HG03439 (cell line): ENCODE data around the gene TCAP.

ENCODE experiments used
- ATAC-seq: cut with Tn5 transposase; IDR thresholded peaks from one replicate; pipeline ENCODE4 v1.9.1; 2021; ENCODE audit warnings: mild to moderate bottlenecking, moderate library complexity; ENCODE audit not compliant: unreplicated experiment

Gene TCAP

DNA sequence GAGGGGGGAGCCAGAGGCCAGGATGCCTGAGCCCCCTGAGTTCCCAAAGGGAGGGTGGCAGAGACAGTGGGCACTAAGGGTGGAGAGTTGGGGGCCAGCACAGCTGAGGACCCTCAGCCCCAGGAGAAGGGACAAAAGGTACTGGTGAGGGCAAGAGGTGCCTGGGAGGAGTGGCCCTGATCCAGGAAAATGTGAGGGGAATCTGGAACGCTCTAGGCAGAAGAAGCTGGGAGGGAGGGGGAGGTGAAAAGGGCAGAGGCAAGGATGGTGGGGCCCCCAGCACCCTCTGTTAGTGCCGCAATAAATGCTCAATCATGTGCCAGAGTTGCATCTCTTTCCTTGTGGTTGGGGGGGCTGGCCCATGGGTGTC is 1.1 kb downstream of the TCAP start:
- no peak for ATAC-seq

DNA sequence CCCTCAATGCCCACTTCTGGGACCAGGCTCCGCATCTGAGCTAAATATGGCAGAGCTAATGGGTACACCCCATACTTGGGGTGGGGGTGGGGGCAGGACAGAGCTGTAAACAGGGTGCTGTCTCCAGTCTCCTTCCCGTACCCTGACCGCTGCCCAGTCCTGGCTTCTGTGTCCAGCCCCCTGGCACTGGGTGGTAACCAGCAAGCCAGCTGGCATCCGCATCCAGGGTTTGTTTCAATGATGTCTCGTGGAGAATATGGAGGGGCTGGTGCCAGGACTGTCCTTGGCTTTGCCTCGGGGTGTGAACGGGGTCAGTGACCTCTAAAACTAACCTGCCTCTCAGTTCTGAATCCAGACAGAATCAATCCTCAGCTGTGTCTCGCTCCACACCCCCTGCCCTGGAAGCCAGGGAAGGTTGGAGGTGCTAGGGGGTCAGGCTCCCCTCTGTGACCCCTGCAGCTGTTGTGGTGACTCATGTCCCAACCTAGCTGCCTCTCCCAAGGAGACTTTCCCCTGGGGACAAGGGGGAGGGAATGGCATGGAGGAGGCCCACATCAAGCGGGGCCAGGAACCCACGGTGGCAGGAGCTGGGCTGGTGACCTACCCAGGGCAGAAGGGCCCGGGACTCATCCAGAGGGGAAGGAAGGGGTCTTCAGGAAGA is 1.6 kb downstream of the TCAP start:
- no peak for ATAC-seq

DNA sequence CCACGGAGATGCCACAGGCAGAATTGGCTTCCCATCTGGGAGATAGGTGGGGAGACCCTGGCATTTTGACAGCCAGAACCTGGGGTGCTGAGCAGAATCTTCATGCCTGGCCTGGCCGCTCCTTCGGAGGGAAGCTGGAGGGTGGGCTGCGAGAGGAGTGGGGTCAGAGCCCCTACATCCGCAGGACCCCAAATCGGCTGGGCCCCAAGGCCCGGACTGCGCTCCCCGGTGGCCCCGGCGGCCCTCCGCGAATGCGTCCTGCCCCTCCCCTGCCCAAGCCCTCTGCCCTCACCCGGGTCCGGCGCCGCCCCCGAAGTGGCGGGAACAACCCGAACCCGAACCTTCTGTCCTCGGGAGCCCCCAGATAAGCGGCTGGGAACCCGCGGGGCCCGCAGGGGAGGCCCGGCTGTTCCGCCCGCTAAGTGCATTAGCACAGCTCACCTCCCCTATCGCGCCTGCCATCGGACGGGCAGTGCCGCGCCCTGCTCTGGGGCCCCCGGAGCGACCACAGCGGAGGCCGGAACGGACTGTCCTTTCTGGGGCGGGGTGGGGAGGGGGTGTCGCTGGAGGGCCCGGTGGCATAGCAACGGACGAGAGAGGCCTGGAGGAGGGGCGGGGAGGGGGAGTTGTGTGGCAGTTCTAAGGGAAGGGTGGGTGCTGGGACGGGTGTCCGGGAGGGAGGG is 2.3 kb downstream of the TCAP start:
- ATAC-seq, result no peak

DNA sequence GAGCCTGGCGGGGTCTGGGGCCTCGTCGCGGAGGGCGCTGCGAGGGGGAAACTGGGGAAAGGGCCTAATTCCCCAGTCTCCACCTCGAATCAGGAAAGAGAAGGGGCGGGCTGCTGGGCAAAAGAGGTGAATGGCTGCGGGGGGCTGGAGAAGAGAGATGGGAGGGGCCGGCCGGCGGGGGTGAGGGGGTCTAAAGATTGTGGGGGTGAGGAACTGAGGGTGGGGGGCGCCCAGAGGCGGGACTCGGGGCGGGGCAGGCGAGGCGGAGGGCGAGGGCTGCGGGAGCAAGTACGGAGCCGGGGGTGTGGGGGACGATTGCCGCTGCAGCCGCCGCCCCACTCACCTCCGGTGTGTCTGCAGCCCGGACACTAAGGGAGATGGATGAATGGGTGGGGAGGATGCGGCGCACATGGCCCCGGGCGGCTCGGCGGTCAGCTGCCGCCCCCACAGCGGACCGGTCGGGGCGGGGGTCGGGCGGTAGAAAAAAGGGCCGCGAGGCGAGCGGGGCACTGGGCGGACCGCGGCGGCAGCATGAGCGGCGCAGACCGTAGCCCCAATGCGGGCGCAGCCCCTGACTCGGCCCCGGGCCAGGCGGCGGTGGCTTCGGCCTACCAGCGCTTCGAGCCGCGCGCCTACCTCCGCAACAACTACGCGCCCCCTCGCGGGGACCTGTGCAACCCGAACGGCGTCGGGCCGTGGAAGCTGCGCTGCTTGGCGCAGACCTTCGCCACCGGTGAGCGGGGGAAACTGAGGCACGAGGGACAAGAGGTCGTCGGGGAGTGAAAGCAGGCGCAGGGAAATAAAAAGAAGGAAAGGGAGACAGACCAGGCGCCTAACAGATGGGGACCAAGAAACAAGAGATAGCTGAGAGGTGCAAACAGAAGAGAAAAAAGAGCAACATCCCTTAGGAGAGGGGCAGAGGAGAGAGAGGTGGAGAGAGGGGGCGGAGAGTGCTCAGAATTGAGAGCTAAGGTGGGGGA is 3.1 kb downstream of the TCAP start, which contains the start of gene PNMT:
PNMT (plus strand) TSS at position 509 of the 980 bp plus-strand sequence; CDS start at position 532, 23 bp downstream.
- no peak for ATAC-seq

DNA sequence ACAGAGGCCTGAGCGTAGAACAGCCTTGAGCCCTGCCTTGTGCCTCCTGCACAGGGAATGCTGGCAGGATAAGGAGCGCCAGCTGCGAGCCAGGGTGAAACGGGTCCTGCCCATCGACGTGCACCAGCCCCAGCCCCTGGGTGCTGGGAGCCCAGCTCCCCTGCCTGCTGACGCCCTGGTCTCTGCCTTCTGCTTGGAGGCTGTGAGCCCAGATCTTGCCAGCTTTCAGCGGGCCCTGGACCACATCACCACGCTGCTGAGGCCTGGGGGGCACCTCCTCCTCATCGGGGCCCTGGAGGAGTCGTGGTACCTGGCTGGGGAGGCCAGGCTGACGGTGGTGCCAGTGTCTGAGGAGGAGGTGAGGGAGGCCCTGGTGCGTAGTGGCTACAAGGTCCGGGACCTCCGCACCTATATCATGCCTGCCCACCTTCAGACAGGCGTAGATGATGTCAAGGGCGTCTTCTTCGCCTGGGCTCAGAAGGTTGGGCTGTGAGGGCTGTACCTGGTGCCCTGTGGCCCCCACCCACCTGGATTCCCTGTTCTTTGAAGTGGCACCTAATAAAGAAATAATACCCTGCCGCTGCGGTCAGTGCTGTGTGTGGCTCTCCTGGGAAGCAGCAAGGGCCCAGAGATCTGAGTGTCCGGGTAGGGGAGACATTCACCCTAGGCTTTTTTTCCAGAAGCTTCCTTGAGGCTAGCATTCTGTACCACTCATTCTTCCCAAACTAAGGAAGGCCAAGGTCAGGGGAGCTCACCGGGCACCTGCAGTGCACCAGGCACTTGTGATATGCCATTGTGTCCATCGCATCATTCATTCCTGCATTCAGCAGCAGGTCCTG is 5.0 kb downstream of the TCAP start:
- ATAC-seq, result no peak

DNA sequence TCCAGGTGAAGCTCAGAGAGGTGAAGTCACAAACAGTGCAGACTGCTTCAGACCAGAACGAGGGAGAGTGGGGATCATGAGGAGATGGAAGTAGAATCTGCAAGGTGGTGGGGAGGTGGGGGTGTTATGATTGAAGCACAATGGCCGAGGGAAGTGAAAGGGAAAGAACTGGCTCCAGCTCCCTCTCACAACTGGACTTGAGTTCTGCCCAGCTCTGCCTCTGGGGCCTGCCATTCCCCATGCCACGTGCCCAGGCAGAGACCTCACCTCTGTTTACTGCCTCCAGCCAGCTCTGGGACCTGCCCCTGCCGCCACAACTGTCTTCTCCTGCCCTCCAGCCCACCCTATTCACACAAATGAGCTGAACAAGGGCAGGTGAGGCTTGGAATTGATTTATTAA is 5.6 kb downstream of the TCAP start:
- ATAC-seq, result no peak

DNA sequence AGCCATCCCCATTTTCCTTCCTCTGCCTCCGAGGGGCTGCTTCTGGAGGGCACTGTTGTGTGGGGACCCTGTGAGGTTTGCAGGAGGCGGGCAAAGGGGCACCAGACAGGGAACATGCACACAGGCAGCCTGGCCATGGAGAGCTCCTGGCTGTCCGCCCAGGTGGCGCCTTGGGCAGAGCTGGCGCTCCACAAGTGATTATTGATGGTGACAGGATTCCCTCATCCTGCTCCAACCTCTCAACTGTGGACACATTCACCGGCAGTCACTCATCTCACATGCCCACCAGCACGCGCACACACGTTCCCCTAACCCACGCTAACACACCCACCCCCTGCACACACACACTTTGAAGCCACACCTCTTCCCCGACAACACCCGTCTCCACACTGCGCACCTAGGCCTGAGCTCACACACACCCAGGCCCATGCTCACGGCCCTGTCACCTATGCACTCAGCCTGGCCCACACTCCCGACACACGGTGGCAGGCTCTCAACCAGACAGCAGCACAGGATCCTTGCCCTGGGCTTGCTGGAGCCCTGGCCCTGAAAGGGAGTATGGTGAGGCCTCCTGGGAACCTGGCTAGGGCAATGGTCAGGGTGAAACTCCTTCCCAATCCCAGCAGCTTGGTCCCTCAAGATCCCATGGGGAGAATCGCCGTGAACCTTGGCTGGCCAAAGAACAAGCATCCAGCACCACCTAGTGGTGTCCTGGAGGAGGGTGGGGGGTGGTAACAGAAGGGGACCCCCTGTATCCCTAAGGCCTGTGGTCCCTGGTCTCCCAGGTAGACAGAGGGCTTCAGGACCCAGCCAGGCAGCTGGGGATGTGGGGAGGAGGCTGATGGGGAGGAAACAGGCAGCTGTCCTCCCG is 6.7 kb downstream of the TCAP start:
- no peak for ATAC-seq

DNA sequence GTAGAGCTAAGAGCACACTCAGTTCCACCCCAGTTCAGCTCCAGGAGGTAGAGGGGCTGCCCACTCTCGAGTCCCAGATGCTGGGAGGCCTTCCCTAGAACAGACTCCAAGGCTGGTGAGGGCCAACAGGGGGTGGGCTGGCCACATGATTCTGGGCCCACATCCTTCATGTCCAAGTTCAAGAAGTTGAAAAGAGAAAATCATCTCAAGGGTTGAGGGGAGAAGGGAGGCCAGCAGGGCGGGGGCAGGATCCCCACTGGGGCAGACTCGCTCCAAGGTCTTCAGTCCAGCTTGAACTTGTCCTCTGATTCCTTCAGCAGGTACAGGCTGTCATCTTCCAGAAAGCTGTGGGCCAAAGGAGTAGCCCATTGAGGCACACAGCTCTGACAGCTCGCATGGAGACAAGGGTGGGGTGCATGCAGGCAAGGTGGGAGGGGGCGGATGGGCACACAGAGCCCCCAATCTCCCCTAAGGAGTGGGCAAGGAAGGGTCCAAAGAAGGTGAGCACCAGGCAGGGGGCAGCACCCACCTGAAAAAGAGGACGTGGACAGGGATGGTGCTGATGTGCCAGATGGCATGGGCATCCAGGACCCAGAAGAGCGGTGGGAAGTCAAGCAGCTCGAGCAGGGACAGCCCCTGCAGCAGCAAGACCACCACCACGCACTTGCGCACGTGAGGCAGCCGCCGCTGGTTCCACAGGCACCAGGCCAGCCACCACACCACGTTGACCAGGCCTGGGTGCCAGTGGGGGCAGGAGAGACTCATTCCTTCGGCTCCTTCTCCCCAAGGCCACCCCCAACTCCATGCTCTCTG is 7.6 kb downstream of the TCAP start:
- no peak for ATAC-seq

DNA sequence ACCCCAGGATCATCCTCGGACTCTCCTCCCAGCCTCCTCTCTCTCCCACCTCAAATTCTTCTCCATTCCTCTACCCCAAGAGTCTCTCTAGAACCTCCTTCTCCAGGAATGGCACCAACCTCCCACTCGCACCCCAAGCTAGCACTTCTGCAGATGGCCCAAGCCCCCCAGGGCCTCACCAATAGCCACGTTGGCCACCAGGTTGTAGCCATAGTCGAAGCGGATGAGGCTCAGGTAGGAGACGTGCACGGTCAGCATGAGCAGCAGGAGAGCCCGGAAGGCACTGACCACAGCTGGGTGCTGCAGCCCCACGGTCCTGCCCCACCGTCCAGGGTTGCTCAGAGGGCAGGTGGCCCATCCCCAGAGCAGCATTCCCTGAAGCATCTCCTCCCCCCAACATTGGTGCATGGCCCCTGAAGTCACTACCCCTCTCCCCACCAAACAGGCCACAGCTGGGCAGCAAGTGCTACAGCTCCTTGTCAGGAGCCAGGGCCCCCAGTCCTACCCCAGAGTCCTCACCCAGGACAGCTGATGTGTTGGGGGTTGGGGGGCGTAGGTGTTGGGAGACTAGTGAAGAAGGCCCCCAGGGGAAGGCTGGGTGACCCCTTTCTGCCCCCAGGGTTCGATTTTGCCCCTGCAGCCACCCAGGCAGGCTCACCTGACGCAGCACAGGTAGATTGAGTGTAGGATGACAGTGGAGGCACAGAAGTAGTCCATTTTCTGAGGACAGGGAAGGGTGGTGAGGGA is 8.4 kb downstream of the TCAP start:
- ATAC-seq, result no peak

DNA sequence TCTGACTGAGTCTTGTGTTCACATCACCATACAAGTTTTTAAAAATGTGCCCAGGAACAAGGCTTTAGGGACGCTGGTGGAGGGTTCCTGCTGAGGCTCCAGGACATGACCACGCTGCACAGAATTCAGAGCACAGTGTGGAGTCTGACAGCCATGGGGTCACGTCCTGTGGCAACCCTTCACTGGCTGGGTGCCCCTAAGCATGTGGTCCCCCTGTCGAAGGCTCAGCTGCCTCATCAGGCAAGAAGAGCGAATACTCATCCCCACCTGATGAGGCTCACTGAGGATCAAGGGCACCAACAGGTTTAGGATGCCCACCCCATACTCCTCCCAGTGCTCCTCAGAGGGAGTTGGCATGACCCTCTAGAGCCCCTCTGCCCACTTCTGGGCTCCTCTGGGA is 9.0 kb downstream of the TCAP start:
- ATAC-seq, result no peak

DNA sequence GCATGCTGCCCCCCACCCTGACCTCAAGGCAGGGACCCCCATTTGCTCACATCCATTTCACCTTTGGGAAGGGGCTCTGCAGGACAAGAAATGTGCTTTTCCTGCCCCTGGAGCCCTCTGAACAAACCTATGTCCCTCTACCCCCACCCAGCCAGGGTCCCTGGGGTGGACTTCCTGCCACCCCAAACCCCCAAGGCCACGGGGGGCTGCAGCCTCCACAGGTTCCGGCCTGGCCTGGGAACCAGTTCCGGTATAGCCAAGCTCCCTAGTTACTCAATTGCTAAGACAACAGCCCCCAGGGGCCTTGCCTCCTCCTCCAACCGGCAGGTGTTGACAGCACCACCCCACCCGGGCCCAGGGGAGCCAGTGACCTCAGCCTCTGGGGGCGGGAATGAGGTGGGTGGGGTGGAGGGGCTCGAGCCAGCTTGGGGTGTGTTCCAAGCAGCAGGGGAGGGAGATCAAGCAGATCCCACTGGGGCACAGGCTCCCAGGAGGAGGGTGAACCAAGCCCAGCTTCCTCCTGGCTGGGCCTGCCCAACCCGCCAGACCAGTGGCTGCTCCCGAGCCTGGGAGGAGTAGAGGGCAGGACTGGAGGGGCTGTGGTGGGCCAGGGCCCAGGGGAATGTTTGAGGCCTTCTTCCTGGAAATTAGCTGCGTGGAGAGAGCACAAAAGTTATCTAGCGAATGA is 9.7 kb downstream of the TCAP start:
- ATAC-seq, result no peak

DNA sequence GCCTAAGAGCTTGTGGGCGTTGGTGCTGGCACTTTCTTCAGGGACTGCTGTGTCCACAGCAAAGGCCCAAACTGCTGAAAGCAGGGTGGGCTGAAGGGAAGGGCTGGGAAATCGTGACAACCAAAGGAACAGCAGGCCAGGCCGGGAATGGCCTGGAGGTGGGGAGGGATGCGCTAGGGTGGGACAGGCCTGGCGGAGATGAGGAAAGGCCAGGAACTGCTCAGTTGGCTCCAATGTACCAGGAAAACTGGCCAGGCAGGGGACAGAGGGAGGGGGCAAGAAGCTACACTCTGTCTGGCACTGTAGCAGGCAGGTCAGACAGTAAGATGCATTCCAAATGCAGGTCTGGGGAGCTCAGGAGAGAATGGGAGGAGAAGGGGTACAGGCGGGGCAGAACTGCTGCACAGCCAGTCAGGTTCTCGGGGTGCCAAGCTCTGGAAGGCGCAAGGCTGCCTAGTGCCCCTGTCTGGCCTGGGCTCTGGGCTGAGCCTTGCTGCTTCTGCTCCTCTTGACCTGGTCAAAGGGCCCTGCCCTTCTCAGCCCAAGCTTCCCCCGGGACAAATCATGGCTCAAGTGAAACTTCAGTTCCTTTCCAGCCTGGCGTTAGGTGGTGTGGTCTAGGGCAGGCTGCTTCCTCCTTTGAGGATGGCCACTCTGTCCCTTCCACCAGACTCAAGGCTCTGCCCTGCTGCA is 10.4 kb downstream of the TCAP start:
- no peak for ATAC-seq

DNA sequence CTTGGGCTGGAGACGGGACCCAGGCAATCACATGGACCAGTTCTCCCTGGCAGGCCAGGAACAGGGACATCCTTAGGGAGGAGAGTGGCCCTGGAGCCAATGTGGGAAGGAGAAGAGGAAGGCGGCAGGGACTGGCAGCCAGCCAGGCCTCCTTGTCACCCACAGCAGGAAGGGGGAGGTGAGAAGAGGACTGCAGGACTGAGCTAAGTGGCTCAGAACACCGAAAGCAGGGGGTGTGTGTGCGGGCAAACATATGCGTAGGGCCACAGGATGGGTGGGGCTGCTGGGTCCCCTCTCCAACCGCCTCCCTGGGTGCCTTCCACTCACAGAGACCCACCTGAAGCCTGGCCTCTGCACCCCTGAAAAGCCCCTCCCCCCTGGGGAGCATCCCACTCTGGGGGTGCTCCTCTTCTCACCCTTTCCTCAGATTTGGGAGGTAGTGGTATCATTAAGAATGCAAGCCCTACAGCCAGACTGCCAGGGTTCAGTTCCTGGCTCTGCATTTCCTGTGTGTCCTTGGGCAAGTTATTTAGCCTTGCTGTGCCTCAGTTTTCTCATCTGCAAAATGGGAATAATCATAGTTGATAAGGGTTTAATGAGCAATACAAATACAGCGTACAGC is 11.2 kb downstream of the TCAP start:
- no peak for ATAC-seq

DNA sequence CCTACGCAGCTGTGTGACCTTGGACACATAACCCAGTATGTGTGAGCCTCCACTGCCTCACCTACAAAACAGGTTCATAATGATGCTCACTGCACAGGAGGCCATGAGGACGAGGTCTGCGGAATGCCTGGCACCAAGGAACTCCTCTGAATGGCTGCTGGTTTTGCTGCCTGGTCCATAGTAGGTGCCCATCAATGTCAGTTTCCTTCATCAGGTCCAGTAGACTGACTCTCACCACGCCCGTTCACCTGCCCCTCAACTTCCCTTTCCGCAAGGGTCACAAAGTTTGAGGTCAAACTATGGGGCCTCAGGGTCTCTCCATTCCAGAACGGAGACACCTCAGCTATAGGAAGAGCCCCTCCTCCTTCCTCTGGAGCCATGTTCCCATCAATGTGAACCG is 11.9 kb downstream of the TCAP start:
- ATAC-seq, result no peak

DNA sequence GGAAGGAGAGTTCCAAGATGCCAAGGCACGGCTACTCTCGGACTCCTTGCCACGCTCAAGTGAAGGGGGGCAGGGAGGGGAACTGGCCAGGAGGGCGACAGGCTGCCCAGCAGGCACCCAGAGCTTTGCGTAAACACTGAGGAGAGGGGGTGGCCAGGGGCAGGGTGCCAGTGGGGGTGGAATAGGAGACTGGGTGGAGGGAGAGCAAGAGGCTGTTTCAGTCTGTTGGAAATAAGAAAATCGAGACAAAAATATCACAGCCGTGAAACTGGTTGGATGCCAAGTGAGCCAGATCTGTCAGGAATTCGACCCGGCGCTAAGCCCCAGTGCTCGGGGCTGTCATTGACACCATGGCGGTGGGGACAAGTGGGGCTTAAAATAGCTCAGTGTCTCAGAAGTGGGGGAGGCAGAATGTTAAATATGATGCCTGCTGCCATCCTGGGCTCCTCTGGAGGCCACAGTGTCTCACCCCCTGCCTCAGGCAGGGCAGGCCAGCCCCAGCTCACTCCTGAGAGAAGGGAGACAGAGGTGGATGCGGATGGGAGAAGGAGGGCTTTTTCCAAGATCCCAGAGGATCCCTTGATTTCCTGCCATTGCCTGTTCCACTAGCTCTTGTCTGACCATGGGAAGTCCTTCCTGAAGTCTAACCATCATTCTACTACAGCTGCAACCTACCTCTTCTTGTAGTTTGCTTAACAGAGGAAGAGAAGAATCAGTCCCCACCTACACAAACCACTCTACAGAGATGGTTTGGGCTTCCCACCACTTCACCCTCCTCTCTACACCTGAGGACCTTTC is 12.6 kb downstream of the TCAP start:
- no peak for ATAC-seq
